ENCODE data around the gene GRB2. TPM values are rescaled to one million over a fixed set of nuclear protein-coding genes. Genes with fewer than 3 reads are reported as not detected.
A peak's percentile ranks its signal among the peaks of the same experiment; 100 is the strongest.

GRB2 gene
- total and polyA plus RNA-seq, 8 donors: 18.5 to 64.7 (median 30.8) TPM

GRCh38 chr17:75417054-75417580 lies 11.6 kb upstream of the GRB2 start:
- DNase-seq (peak in 1 of 6 donors; percentile 7), ATAC-seq (peak in 2 of 4 donors; percentile 24 to 37), FAIRE-seq (no peak)
- intact Hi-C loops (cut with DNase I): no loop called here
- H3K4me3 ChIP-seq: no peak overlapping the region
- no peak for TF ChIP-seq CTCF (IDR thresholded peaks at IDR 0.05)
- WGBS, 2 donors: 37 to 38% methylated on average over 9 of the region's 9 CpGs
- H3K4me1 ChIP-seq: no peaks in the 10 kb centered on the region
- H3K27me3 ChIP-seq: no peaks in the 10 kb centered on the region
- no peaks in the 10 kb centered on the region for H3K9me3 ChIP-seq
- no peaks in the 10 kb centered on the region for H3K36me3 ChIP-seq
- no peak overlapping the region for H3K27ac ChIP-seq

GRCh38 chr17:75416006-75416405 lies 10.5 kb upstream of the GRB2 start:
- WGBS, 2 donors: 76 to 87% methylated on average over 9 of the region's 9 CpGs

GRCh38 chr17:75414488-75414887 lies 9.0 kb upstream of the GRB2 start:
- Histone ChIP-seq H3K4me1 (no peaks in the 10 kb centered on the region), H3K4me3 (no peak overlapping the region), H3K27me3 (no peaks in the 10 kb centered on the region), H3K36me3 (no peaks in the 10 kb centered on the region), H3K9me3 (no peaks in the 10 kb centered on the region), H3K27ac (no peak overlapping the region)
- no peak for TF ChIP-seq CTCF (IDR thresholded peaks at IDR 0.05)
- ATAC-seq (no peak), DNase-seq (no peak), FAIRE-seq (no peak)
- intact Hi-C loops (cut with DNase I): loop anchor here in 1 of 3 donors (5.0 kb wide), 1 partner anchor 92 kb away; no protein-coding TSS in a partner anchor
- 60 to 64% methylated on average over 1 of the region's 1 CpG for WGBS, 2 donors

More at GRCh38 chr17:75416006-75416405, 10.5 kb upstream of the GRB2 start:
- H3K9me3 ChIP-seq: no peaks in the 10 kb centered on the region
- TF ChIP-seq CTCF (IDR thresholded peaks at IDR 0.05): no peak
- no peak overlapping the region for H3K4me3 ChIP-seq
- H3K4me1 ChIP-seq: no peaks in the 10 kb centered on the region
- ATAC-seq (no peak), DNase-seq (no peak), FAIRE-seq (no peak)
- no peaks in the 10 kb centered on the region for H3K27me3 ChIP-seq
- H3K36me3 ChIP-seq: no peaks in the 10 kb centered on the region
- intact Hi-C loops (cut with DNase I): no loop called here
- no peak overlapping the region for H3K27ac ChIP-seq

- FAIRE-seq: no peak
- TF ChIP-seq CTCF (IDR thresholded peaks at IDR 0.05): peak; percentile 23 to 67 (median 56)
- ATAC-seq: peak; percentile 77 to 94 (median 88)
- Histone ChIP-seq H3K9me3 (no peaks in the 10 kb centered on the region), H3K36me3 (no peaks in the 10 kb centered on the region), H3K4me1 (no peaks in the 10 kb centered on the region), H3K27me3 (no peaks in the 10 kb centered on the region), H3K4me3 (peak overlapping the region in 1 of 4 donors; percentile 13), H3K27ac (no peak overlapping the region)
- WGBS, 2 donors: 0 to 1% methylated on average over 8 of the region's 8 CpGs
- peak in 3 of 6 donors; percentile 37 to 65 (median 45) for DNase-seq
- intact Hi-C loops (cut with DNase I): loop anchor here in 1 of 3 donors (5.0 kb wide), 1 partner anchor 90 kb away; no protein-coding TSS in a partner anchor
Observed at GRCh38 chr17:75412455-75413317, 7.2 kb upstream of the GRB2 start.

Data from pancreas (tissue), 10 donors.